ENCODE measurements around the gene NLRP5. TPM values are rescaled to one million over a fixed set of nuclear protein-coding genes. Genes with fewer than 3 reads are reported as not detected.

NLRP5 gene
- total and polyA plus RNA-seq, 9 donors, result 0.17 to 2.7 (median 0.52) TPM; not detected in 6

DNA sequence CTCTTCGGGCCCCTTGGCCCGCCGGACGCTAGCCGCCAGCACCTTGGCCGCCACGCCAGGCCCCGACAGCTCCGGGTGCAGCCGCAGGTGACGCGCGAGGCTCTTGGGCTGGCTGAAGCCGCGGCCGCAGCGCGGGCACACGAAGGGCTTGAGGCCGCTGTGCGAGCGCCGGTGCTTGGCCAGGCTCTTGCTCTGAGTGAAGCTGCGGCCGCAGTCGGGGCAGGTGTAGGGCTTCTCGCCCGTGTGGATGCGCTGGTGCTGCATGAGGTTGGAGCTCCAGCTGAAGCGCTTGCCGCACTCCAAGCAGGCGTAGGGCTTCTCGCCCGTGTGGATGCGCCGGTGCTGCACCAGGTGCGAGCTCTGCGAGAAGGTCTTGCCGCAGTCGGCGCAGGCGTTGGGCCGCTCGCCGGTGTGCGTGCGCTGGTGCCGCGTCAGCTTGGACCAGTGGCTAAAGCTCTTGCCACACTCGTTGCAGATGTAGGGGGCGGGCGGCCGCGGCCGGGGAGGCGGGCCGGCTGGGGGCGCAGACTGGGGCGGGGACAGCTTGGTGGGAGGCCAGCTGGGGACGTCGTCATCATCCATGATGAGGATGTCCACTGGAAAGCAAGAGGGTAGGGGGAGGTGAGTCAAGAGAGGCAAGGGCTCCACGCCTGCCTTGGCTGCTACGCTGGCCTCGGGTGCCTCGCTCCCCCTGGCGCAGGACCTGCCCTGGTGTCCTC is 102.1 kb downstream of the NLRP5 start:
- TF ChIP-seq, protein P1, sequence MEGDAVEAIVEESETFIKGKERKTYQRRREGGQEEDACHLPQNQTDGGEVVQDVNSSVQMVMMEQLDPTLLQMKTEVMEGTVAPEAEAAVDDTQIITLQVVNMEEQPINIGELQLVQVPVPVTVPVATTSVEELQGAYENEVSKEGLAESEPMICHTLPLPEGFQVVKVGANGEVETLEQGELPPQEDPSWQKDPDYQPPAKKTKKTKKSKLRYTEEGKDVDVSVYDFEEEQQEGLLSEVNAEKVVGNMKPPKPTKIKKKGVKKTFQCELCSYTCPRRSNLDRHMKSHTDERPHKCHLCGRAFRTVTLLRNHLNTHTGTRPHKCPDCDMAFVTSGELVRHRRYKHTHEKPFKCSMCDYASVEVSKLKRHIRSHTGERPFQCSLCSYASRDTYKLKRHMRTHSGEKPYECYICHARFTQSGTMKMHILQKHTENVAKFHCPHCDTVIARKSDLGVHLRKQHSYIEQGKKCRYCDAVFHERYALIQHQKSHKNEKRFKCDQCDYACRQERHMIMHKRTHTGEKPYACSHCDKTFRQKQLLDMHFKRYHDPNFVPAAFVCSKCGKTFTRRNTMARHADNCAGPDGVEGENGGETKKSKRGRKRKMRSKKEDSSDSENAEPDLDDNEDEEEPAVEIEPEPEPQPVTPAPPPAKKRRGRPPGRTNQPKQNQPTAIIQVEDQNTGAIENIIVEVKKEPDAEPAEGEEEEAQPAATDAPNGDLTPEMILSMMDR (IDR thresholded peaks at IDR 0.05), result no peak
- TF ChIP-seq EP300 (IDR thresholded peaks at IDR 0.05), result no peak
- TF ChIP-seq POLR2A (IDR thresholded peaks at IDR 0.05), result no peak
- no peaks in the 10 kb centered on the region for H3K9me3 ChIP-seq
- no peaks in the 10 kb centered on the region for H3K4me1 ChIP-seq (ENCODE audit: insufficient read depth)
- DNase-seq, result peak in 1 of 5 donors; percentile 20
- intact Hi-C loops (cut with DNase I), result loop anchor here in 2 of 4 donors (10.0 kb wide), 1 partner anchor 256 kb away; no protein-coding TSS in a partner anchor
- H3K27me3 ChIP-seq, result no peaks in the 10 kb centered on the region
- no peak overlapping the region for H3K27ac ChIP-seq
- no peak overlapping the region for H3K4me3 ChIP-seq
- H3K36me3 ChIP-seq, result no peaks in the 10 kb centered on the region
- 93% methylated on average over 66 of the region's 66 CpGs for WGBS, 3 donors

GRCh38 chr19:56089344-56089743 is 102.8 kb downstream of the NLRP5 start:
- H3K4me3 ChIP-seq, result no peak overlapping the region
- TF ChIP-seq, protein P1 (IDR thresholded peaks at IDR 0.05), result no peak
- TF ChIP-seq POLR2A (IDR thresholded peaks at IDR 0.05) (no peak), EP300 (IDR thresholded peaks at IDR 0.05) (no peak)
- 82 to 90% (median 88%) methylated on average over 14 of the region's 14 CpGs for WGBS, 3 donors
- no peak overlapping the region for H3K27ac ChIP-seq
- no peaks in the 10 kb centered on the region for H3K36me3 ChIP-seq
- H3K9me3 ChIP-seq, result no peaks in the 10 kb centered on the region
- H3K4me1 ChIP-seq (ENCODE audit: insufficient read depth), result no peaks in the 10 kb centered on the region
- peak in 1 of 5 donors; percentile 17 for DNase-seq
- H3K27me3 ChIP-seq, result no peaks in the 10 kb centered on the region
- intact Hi-C loops (cut with DNase I), result loop anchor here in 2 of 4 donors (10.0 kb wide), 1 partner anchor 255 kb away; no protein-coding TSS in a partner anchor

DNA sequence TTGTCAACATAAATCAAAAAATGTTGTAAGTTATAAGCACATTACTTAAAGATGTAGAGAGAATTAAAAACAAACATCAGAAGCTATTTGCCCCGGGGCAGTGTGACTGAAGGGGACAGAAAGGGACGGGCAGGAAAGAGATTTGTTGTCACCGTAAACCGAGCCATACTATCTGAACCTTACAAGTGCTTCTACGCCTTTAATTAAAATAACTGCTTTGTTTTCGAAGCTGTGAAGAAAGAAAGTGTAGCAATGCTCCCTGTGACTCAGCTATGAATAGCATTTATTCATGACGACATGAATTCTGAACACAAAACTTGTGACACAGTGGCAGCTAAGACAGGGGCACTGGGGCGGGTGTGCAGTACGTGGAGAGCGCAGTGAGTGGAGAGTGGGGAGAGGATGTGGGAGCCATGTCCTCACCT is 104.5 kb downstream of the NLRP5 start:
- no peak overlapping the region for H3K4me3 ChIP-seq
- 80 to 84% (median 81%) methylated on average over 10 of the region's 10 CpGs for WGBS, 3 donors
- H3K9me3 ChIP-seq, result no peaks in the 10 kb centered on the region
- TF ChIP-seq, protein P1 (IDR thresholded peaks at IDR 0.05), result no peak
- TF ChIP-seq POLR2A (IDR thresholded peaks at IDR 0.05) (no peak), EP300 (IDR thresholded peaks at IDR 0.05) (no peak)
- no peaks in the 10 kb centered on the region for H3K4me1 ChIP-seq (ENCODE audit: insufficient read depth)
- no peaks in the 10 kb centered on the region for H3K27me3 ChIP-seq
- no peaks in the 10 kb centered on the region for H3K36me3 ChIP-seq
- no peak overlapping the region for H3K27ac ChIP-seq
- intact Hi-C loops (cut with DNase I), result no loop called here
- DNase-seq, result no peak

DNA sequence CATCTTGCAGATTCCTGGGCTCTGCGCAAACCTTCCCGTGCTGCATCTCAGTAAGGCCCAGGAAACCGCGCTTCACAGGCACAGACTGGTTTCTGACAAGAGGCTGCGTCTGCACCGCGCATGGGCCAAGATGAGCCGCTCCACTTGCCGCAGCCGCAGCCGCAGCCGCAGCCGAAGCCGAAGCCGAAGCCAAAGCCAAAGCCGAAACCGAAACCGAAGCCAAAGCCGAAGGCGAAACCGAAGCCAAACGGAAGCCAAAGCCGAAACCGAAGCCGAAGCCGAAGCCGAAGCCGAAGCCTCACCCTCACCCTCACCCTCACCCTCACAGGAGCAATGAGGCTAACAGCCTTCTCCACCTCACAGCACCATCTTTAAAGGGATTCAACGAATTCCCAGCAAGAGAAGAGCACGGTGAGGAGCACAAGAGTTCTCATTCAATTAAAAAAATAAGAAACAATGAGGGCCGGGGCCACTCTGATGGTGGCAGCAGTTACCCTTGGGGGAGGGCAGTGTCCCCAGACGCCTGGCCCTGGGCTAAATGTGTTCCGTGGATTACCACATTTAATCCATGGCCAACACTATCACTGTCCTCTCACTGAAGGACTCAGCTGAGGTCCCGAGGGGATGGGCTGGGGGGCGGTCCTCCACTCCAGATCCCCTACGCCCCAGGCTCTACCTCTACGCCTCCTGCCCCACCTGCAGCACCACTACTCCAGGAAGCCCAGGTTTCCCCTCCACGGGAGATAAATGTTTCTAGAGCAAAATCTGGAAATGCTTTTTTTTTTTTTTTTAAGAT is 105.4 kb downstream of the NLRP5 start:
- no peaks in the 10 kb centered on the region for H3K9me3 ChIP-seq
- WGBS, 3 donors, result 87 to 94% (median 92%) methylated on average over 38 of the region's 38 CpGs
- H3K27me3 ChIP-seq, result no peaks in the 10 kb centered on the region
- no peak for DNase-seq
- no peaks in the 10 kb centered on the region for H3K36me3 ChIP-seq
- H3K4me1 ChIP-seq (ENCODE audit: insufficient read depth), result no peaks in the 10 kb centered on the region
- H3K27ac ChIP-seq, result no peak overlapping the region
- TF ChIP-seq EP300 (IDR thresholded peaks at IDR 0.05), result no peak
- no peak for TF ChIP-seq POLR2A (IDR thresholded peaks at IDR 0.05)
- TF ChIP-seq, protein P1 (IDR thresholded peaks at IDR 0.05), result no peak
- intact Hi-C loops (cut with DNase I), result no loop called here
- no peak overlapping the region for H3K4me3 ChIP-seq
